HepG2 (cell line): Measurements from ENCODE around the gene KCNQ2. TPM values are rescaled to one million over a fixed set of nuclear protein-coding genes. Genes with fewer than 3 reads are reported as not detected.
A peak's percentile ranks its signal among the peaks of the same experiment; 100 is the strongest.

Experiments used
- ATAC-seq: fragments of 200-7000 bp; cut with Tn5 transposase; 3 replicates; pipeline ENCODE4 v1.9.1; 2020; ENCODE audit warnings: mild to moderate bottlenecking, moderate library complexity
- BruUV-seq: library from RNA; stranded (reverse); fragments of 400-500 nt; replicated peaks from 2 replicates; lab custom pipeline; 2021; lab: Mats Ljungman, UMichigan
- CTCF ChIA-PET: fragments of 300-600 bp; formaldehyde crosslinking; extraction: SDS; loops from one replicate; lab custom pipeline; 2021; ENCODE audit warnings: low total read pairs, inconsistent platforms, low intra/inter-chr PET ratio; lab: Yijun Ruan, JAX
- POLR2A ChIA-PET: fragments of 350-600 bp; sonication (Branson Sonifier 250); formaldehyde crosslinking; loops from one replicate; lab custom pipeline; 2020; ENCODE audit warnings: antibody characterized with exemption, inconsistent platforms; lab: Yijun Ruan, JAX
- DNase-seq: peaks from one replicate; pipeline ENCODE4 v3.0.0-alpha.2; 2015; ENCODE audit warnings: low spot score
- FAIRE-seq: peaks from 3 replicates; lab custom pipeline; 2011; peaks lifted over from hg19 to GRCh38; lab: Jason Lieb, UNC
- H2AFZ ChIP-seq: one replicate; pipeline ENCODE4 v1.6.1; 2011; ENCODE audit warnings: low read length, inconsistent platforms
- H3K27ac ChIP-seq: fragments of 300-600 bp; 3 replicates; pipeline ENCODE4 v1.8.0; 2011; ENCODE audit warnings: mixed run types, mild to moderate bottlenecking, mixed read lengths, low read length, inconsistent platforms; ENCODE audit not compliant: insufficient read depth; ENCODE audit errors: extremely low read length
- H3K27me3 ChIP-seq, 2 experiments: fragments of 200-600 bp in 1 of 2; 2 replicates in 1 of 2; 3 replicates in 1 of 2; pipeline versions ENCODE4 v1.6.0 to v1.8.0; 2011; ENCODE audit warnings: low read length in 2 of 2, mild to moderate bottlenecking in 2 of 2, moderate library complexity in 2 of 2, inconsistent platforms in 1 of 2; ENCODE audit not compliant: insufficient read depth in 2 of 2, control insufficient read depth in 1 of 2
- H3K36me3 ChIP-seq, 2 experiments: fragments of 200-600 bp in 1 of 2; replicated peaks in 1 of 2; 2 replicates in 1 of 2; 3 replicates in 1 of 2; pipeline versions ENCODE4 v1.5.1 to v1.8.0; 2011; ENCODE audit warnings: low read length in 2 of 2, inconsistent platforms in 1 of 2; ENCODE audit not compliant: insufficient read depth in 2 of 2, control insufficient read depth in 1 of 2
- H3K4me1 ChIP-seq: 2 replicates; pipeline ENCODE4 v1.5.1; 2012; ENCODE audit warnings: low read length, inconsistent platforms; ENCODE audit not compliant: insufficient read depth
- H3K4me2 ChIP-seq: 2 replicates; pipeline ENCODE4 v1.6.0; 2011; ENCODE audit warnings: low read depth, low read length, inconsistent platforms
- H3K4me3 ChIP-seq, 3 experiments: fragments of 200-600 bp in 1 of 3; sonication (generic), shearing (Covaris generic) in 1 of 3; replicated peaks in 1 of 3; 2 replicates each; pipeline ENCODE4 v1.5.1; 2011 to 2016; ENCODE audit warnings: low read length in 3 of 3, inconsistent platforms in 2 of 3, low read depth in 2 of 3, mild to moderate bottlenecking in 2 of 3, control low read depth in 1 of 3, mixed read lengths in 1 of 3; ENCODE audit not compliant: insufficient read depth in 1 of 3
- H3K79me2 ChIP-seq: one replicate; pipeline ENCODE4 v1.6.1; 2011; ENCODE audit warnings: low read length, inconsistent platforms; ENCODE audit not compliant: insufficient read depth
- H3K9ac ChIP-seq: 2 replicates; pipeline ENCODE4 v1.6.0; 2011; ENCODE audit warnings: mild to moderate bottlenecking, low read depth, low read length, inconsistent platforms; ENCODE audit not compliant: insufficient read depth
- H3K9me3 ChIP-seq: 2 replicates; pipeline ENCODE4 v1.5.1; 2012; ENCODE audit warnings: mild to moderate bottlenecking, low read length
- H4K20me1 ChIP-seq: 2 replicates; pipeline ENCODE4 v1.6.0; 2011; ENCODE audit warnings: inconsistent platforms, mild to moderate bottlenecking, low read length, moderate library complexity; ENCODE audit not compliant: insufficient read depth
- ISX ChIP-seq: sonication (generic); formaldehyde crosslinking; conservative IDR thresholded peaks from 2 replicates; pipeline ENCODE4 v1.5.0; 2020; ENCODE audit warnings: missing genetic modification reagents
- PRDM4 ChIP-seq: sonication (generic); formaldehyde crosslinking; IDR thresholded peaks from 2 replicates; pipeline ENCODE4 v1.9.0; 2021; ENCODE audit warnings: missing genetic modification reagents, borderline replicate concordance
- ZBTB33 ChIP-seq: sonication (generic); formaldehyde crosslinking; IDR thresholded peaks from 2 replicates; pipeline ENCODE4 v1.4.0; 2020; ENCODE audit warnings: missing genetic modification reagents
- ZBTB40 ChIP-seq, 2 experiments: fragments of 450-650 bp in 1 of 2; sonication (generic) in 1 of 2; formaldehyde crosslinking in 1 of 2; IDR thresholded peaks; 2 replicates each; pipeline versions ENCODE4 v1.6.1 to v1.8.0; 2016 to 2022; ENCODE audit warnings: antibody characterized with exemption in 1 of 2, mild to moderate bottlenecking in 1 of 2, missing genetic modification reagents in 1 of 2
- WGBS: methylation state at CpG from one replicate; pipeline ENCODE4 v1.1.6; 2017; ENCODE audit warnings: low lambda C conversion rate; 5-methylcytosine and 5-hydroxymethylcytosine counted together
- in situ Hi-C: cut with HindIII; loops from 2 replicates; pipeline ENCODE4 v1.10.0; 2017; ENCODE audit warnings: low pct_unique_long_range_greater_than_20kb; ENCODE audit not compliant: extremely low pct_ligation_motif_present
- intact Hi-C: fragments of 100-400 bp; cut with micrococcal nuclease; formaldehyde crosslinking; loops from one replicate; pipeline ENCODE4 v1.10.0; 2022; ENCODE audit not compliant: unreplicated experiment
- polyA plus RNA-seq, 8 experiments: library from polyadenylated mRNA; depleted of rRNA in 3 of 8; stranded (reverse) in 7 of 8; unstranded in 1 of 8; fragments of >200 nt; fragmentation: Illumina TruSeq in 4 of 8; extraction: Trizol in 4 of 8; gene quantifications; 2 replicates each; pipeline versions ENCODE4 v1.2.1 to v1.2.3, GENCODE V29; 2011 to 2016; ENCODE audit warnings: low read depth in 4 of 8, missing spikeins in 1 of 8, mixed read lengths in 1 of 8; ENCODE audit not compliant: insufficient read depth in 1 of 8
- total RNA-seq, 5 experiments: library from RNA; depleted of rRNA; stranded (reverse); fragments of >200 nt; fragmentation: Illumina TruSeq; extraction: Trizol; gene quantifications; 2 replicates each; pipeline ENCODE4 v1.2.3, GENCODE V29; 2016; ENCODE audit warnings: low read depth in 1 of 5

The KCNQ2 gene
- total and polyA plus RNA-seq, 2 of the 13 experiments (the other 11 are each of a cell fraction or from before 2014, with no cell fraction given), result not detected

- H3K9ac ChIP-seq, result no peak overlapping the region
- no peak for DNase-seq
- CTCF ChIA-PET, result no interaction called here
- peaks cover 7% of the 10 kb centered on the region; the same call in 1 of the 2 replicates for H4K20me1 ChIP-seq
- H3K27ac ChIP-seq, result no peak overlapping the region
- no peaks in the 10 kb centered on the region for H3K9me3 ChIP-seq
- no peaks in the 10 kb centered on the region for H3K36me3 ChIP-seq
- 27% methylated on average over 24 of the region's 25 CpGs for WGBS
- H2AFZ ChIP-seq, result no peak overlapping the region
- H3K27me3 ChIP-seq, result peaks cover 53 to 95% of the 10 kb centered on the region in 2 experiments
- no TSS peak for BruUV-seq
- no peaks in the 10 kb centered on the region for H3K4me1 ChIP-seq
- in situ Hi-C loops (no loop called here), intact Hi-C loops (no loop called here)
- no peak overlapping the region for H3K4me3 ChIP-seq
- no peak for FAIRE-seq
- TF ChIP-seq ZBTB33 (CRISPR knock-in tag) (no peak), ZBTB40 (IDR thresholded peaks at IDR 0.05) (no peak), ZBTB40 (CRISPR knock-in tag; IDR thresholded peaks at IDR 0.05) (0 out of 2 replicates have a peak, but pooled peaks have one; percentile 19), ISX (no peak), PRDM4 (CRISPR knock-in tag) (no peak)
- no peaks in the 10 kb centered on the region for H3K79me2 ChIP-seq
- no peak overlapping the region for H3K4me2 ChIP-seq
- no peak for ATAC-seq
- POLR2A ChIA-PET, result no interaction called here
These were observed 74.5 kb downstream of the KCNQ2 start for GRCh38 chr20:63397946-63398450.
